Psoas muscle (tissue), 8 donors: ENCODE data around the gene CNOT6. TPM values are rescaled to one million over a fixed set of nuclear protein-coding genes. Genes with fewer than 3 reads are reported as not detected.

Experiments used
- ATAC-seq, 4 donors: fragments of 200-7000 bp; cut with Tn5 transposase; one replicate each; pipeline ENCODE4 v1.9.1; 2020; ENCODE audit warnings: moderate library complexity in 3 of 4, mild to moderate bottlenecking in 2 of 4
- DNase-seq, 2 donors: peaks; one replicate each; pipeline ENCODE4 v3.0.0-alpha.2; 2020
- H3K27ac ChIP-seq: fragments of 200-600 bp; one replicate; pipeline ENCODE4 v1.8.0; 2022
- H3K27me3 ChIP-seq, 3 donors: fragments of 200-600 bp in 1 of 3; one replicate each; pipeline versions ENCODE4 v1.6.1 to v1.8.0; 2013 to 2022; ENCODE audit warnings: low read length in 2 of 3, mild to moderate bottlenecking in 2 of 3, moderate library complexity in 1 of 3; ENCODE audit not compliant: insufficient read depth in 3 of 3
- H3K36me3 ChIP-seq, 2 donors: fragments of 200-600 bp in 1 of 2; one replicate each; pipeline versions ENCODE4 v1.6.1 to v1.8.0; 2013 to 2022; ENCODE audit warnings: low read depth in 1 of 2, mild to moderate bottlenecking in 1 of 2, moderate library complexity in 1 of 2; ENCODE audit not compliant: insufficient read depth in 1 of 2
- H3K4me1 ChIP-seq: fragments of 200-600 bp; one replicate; pipeline ENCODE4 v1.8.0; 2022
- H3K4me3 ChIP-seq: fragments of 200-600 bp; one replicate; pipeline ENCODE4 v1.8.0; 2022; ENCODE audit warnings: mild to moderate bottlenecking
- H3K9me3 ChIP-seq: fragments of 200-600 bp; one replicate; pipeline ENCODE4 v1.8.0; 2022
- CTCF ChIP-seq: fragments of 200-600 bp; IDR thresholded peaks from one replicate; pipeline ENCODE4 v1.8.0; 2022; ENCODE audit warnings: antibody characterized with exemption
- WGBS, 3 donors: extraction: QIAGEN DNeasy Blood & Tissue Kit; methylation state at CpG; one replicate each; pipeline versions ENCODE4 v1.1.6 to v1.1.7; 2013; 5-methylcytosine and 5-hydroxymethylcytosine counted together
- intact Hi-C, 2 donors: fragments of 100-400 bp; cut with DNase I; formaldehyde crosslinking; loops; one replicate each; pipeline versions ENCODE4 v1.11.0 to v1.14.2; 2022
- polyA plus RNA-seq, 3 donors: library from polyadenylated mRNA; stranded (reverse); fragments of 200-250 nt; gene quantifications; one replicate each; pipeline ENCODE4 v1.2.3, GENCODE V29; 2013
- total RNA-seq, 4 donors: library from RNA; stranded (reverse); fragmentation: NEBNext Ultra II Directional in 2 of 4; extraction: Animal tissue kit (Norgen Biotek cat#: 25700) in 2 of 4; gene quantifications; one replicate each; pipeline versions ENCODE4 v1.2.1 to v1.2.4, GENCODE V29; 2021 to 2023
- donor health status: healthy with polysubstance abuse.
- donor health status: DM: no; HTN: no; CAD: no; lungs with moderate emphysema.
- donor health status: Bipolar disorder and iron deficiency.
- donor health status: healthy.
- donor health status: DM: yes; HTN: yes; CAD: no.
- donor health status: DM: no; HTN: no; CAD: no.
- donor health status: DM: no; HTN: no; CAD: no.
- donor health status: DM: yes; HTN: yes; CAD: no.

The CNOT6 gene
- total and polyA plus RNA-seq, 7 donors: 3.6 to 13.7 (median 8.7) TPM

- no peaks in the 10 kb centered on the region for H3K36me3 ChIP-seq
- TF ChIP-seq CTCF: no peak
- peaks cover 4% of the 10 kb centered on the region for H3K4me1 ChIP-seq
- H3K27ac ChIP-seq: no peak overlapping the region
- no peak for ATAC-seq
- intact Hi-C loops: no loop called here
- H3K9me3 ChIP-seq: no peaks in the 10 kb centered on the region
- DNase-seq: no peak
- peaks cover 0 to 39% (median 9%) of the 10 kb centered on the region in 3 donors for H3K27me3 ChIP-seq
- 83 to 88% (median 87%) methylated on average over 2 of the region's 2 CpGs for WGBS, 3 donors
- no peak overlapping the region for H3K4me3 ChIP-seq
Observed at GRCh38 chr5:180595046-180595379, 100.8 kb downstream of the CNOT6 start.

GRCh38 chr5:180595381-180596114 lies 101.4 kb downstream of the CNOT6 start:
- H3K4me1 ChIP-seq: peaks cover 4% of the 10 kb centered on the region
- DNase-seq: no peak
- H3K27ac ChIP-seq: no peak overlapping the region
- no peaks in the 10 kb centered on the region for H3K9me3 ChIP-seq
- no peaks in the 10 kb centered on the region for H3K36me3 ChIP-seq
- peaks cover 0 to 33% (median 8%) of the 10 kb centered on the region in 3 donors for H3K27me3 ChIP-seq
- ATAC-seq: no peak
- H3K4me3 ChIP-seq: no peak overlapping the region
- intact Hi-C loops: no loop called here
- WGBS, 3 donors: 85 to 92% (median 87%) methylated on average over 23 to 25 of the region's 25 CpGs
- TF ChIP-seq CTCF: no peak

GRCh38 chr5:180596115-180596667 lies 102.0 kb downstream of the CNOT6 start:
- no peaks in the 10 kb centered on the region for H3K4me1 ChIP-seq
- no peaks in the 10 kb centered on the region for H3K9me3 ChIP-seq
- intact Hi-C loops: no loop called here
- no peaks in the 10 kb centered on the region for H3K36me3 ChIP-seq
- ATAC-seq: no peak
- no peak for TF ChIP-seq CTCF
- WGBS, 3 donors: 88 to 92% (median 89%) methylated on average over 12 of the region's 12 CpGs
- H3K27ac ChIP-seq: no peak overlapping the region
- no peak for DNase-seq
- peaks cover 0 to 27% (median 5%) of the 10 kb centered on the region in 3 donors for H3K27me3 ChIP-seq
- no peak overlapping the region for H3K4me3 ChIP-seq

GRCh38 chr5:180596668-180597231 lies 102.6 kb downstream of the CNOT6 start:
- peaks cover 0 to 21% (median 5%) of the 10 kb centered on the region in 3 donors for H3K27me3 ChIP-seq
- H3K9me3 ChIP-seq: no peaks in the 10 kb centered on the region
- H3K4me1 ChIP-seq: no peaks in the 10 kb centered on the region
- no peak for ATAC-seq
- no peak overlapping the region for H3K27ac ChIP-seq
- H3K36me3 ChIP-seq: no peaks in the 10 kb centered on the region
- no peak for TF ChIP-seq CTCF
- H3K4me3 ChIP-seq: no peak overlapping the region
- DNase-seq: no peak
- 74 to 81% (median 77%) methylated on average over 21 to 24 of the region's 24 CpGs for WGBS, 3 donors
- intact Hi-C loops: no loop called here
